Stimulated activated CD4-positive, alpha-beta T cell treated with anti-CD3 and anti-CD28 coated beads, Interleukin-15, amount 100 ng/mL, for 48 hours (primary cell): ENCODE measurements around the gene LIN7B.
"Not testable (repeated sequence)": the region's sequence is repeated elsewhere in the genome, so short reads cannot be mapped to it uniquely, and the experiment has no call there.

ENCODE experiments used
- DNase-seq, 2 donors: peaks; one replicate each; pipeline ENCODE4 v3.0.0-alpha.2; 2020; ENCODE audit warnings: low read depth in 2 of 2

The LIN7B gene

GRCh38 chr19:49142866-49143335 lies 28.7 kb downstream of the LIN7B start:
- peak; percentile 63 to 75 for DNase-seq

DNA sequence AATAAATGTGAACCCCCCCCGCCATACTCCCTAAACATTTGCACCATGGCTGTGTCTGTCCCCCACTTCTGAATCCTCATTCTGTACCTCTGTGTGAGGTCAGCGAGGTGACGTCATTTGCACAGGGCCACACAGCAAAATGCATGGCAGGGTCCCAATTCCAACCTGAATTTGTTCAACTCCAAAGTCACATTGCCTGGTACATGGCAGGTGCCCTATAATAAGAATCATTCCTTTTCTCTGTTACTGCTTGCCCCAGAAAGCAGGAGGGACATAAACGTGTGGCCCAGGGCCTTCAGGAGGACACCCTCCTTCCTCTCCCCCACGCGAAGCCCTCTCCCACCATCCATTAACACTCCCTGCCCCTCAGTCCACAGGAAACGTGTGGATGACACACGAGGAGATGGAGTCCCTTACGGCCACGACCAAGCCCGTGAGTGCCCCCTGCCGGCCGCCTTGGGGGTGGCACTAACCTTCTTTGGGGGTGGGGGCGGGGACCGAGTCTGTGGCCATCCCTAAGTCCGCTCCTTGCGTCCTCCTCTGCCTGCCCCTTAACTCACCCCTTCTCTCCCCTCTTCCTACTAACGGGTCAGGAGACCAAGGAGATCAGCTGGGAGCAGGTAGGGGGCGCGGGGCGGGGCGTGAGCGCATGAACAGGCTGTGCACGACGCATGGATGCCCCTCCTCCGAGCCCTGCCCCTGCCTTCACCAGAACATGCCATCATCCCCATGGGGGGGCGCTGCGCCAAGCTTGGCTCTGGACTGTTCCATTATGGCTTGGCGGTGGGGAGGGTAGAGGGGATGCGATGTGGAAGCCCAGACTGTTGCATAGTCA lies 31.6 kb downstream of the LIN7B start:
- DNase-seq, result peak; percentile 71 to 74

GRCh38 chr19:49146408-49146770 lies 32.2 kb downstream of the LIN7B start:
- not testable (repeated sequence) for DNase-seq

GRCh38 chr19:49148044-49148682 lies 34.0 kb downstream of the LIN7B start:
- no peak for DNase-seq

DNA sequence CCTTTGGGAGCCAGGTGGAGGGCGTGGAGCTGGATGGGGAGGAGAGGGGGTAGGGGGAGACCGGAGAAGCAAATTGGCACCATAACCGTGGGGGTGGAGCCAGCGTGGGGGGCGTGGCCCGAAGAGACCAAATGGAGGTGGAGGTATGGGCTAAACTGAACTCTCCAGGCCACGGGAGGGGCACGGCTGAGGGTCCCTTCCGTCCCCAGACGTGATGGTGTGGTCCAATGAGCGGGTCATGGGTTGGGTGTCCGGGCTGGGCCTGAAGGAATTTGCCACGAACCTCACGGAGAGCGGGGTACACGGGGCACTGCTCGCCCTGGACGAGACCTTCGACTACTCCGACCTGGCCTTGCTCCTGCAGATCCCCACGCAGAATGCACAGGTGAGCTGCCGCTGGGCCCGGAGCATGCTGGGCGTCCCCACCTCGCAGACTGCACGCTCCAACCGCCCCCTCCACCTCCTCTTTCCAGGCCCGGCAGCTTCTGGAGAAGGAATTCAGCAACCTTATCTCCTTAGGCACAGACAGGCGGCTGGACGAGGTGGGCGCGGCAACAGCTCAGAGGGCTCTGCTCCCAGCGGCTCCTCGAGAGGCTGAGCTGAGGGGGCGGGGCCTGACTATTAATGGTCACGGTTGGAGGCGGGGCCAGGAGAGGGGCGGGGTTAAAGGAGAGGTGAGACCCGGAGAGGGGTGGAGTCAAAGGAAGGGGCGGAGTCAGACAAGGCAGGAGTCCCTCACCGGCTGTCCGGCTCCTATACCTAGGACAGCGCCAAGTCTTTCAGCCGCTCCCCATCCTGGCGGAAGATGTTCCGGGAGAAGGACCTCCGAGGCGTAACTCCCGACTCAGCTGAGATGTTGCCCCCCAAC lies 34.8 kb downstream of the LIN7B start:
- peak; percentile 74 to 86 for DNase-seq

DNA sequence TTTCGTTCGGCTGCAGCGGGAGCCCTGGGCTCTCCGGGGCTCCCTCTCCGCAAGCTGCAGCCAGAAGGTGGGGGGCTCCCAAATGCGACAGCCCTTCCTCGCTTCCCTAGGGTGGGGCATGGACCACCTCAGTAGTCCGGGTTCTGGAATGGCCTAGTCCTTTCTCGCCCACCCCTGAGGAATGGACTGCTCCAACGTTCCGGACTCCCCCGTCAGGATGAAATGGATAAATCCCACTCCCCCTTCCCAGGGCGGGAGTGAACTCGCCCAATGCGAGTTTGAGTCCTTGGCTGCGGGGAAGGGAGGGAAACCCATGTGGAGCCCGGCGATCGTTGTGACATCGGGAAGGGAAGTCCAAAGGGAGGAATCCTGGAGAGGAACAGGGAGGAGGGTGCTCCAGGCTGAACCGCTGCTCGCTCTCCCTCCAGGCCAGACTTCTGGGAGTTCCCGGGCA lies 35.5 kb downstream of the LIN7B start:
- DNase-seq, result no peak

GRCh38 chr19:49150106-49150943 lies 36.2 kb downstream of the LIN7B start:
- DNase-seq, result peak in 1 of 2 donors; percentile 18

DNA sequence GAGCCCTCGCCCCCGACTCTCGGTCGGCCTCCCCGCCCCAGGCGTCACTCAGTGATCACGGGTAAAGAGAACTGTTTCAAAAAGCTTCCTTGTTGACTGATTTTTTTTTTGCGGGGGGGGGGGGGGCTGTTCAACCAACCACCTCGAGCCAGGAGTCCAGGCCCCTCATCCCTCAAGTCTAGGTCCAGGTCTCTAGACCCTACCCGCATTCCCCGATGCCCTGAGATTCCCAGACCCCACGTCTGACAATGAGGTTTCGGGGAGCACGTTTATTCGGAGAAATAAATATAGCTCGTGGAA lies 36.7 kb downstream of the LIN7B start:
- no peak for DNase-seq

DNA sequence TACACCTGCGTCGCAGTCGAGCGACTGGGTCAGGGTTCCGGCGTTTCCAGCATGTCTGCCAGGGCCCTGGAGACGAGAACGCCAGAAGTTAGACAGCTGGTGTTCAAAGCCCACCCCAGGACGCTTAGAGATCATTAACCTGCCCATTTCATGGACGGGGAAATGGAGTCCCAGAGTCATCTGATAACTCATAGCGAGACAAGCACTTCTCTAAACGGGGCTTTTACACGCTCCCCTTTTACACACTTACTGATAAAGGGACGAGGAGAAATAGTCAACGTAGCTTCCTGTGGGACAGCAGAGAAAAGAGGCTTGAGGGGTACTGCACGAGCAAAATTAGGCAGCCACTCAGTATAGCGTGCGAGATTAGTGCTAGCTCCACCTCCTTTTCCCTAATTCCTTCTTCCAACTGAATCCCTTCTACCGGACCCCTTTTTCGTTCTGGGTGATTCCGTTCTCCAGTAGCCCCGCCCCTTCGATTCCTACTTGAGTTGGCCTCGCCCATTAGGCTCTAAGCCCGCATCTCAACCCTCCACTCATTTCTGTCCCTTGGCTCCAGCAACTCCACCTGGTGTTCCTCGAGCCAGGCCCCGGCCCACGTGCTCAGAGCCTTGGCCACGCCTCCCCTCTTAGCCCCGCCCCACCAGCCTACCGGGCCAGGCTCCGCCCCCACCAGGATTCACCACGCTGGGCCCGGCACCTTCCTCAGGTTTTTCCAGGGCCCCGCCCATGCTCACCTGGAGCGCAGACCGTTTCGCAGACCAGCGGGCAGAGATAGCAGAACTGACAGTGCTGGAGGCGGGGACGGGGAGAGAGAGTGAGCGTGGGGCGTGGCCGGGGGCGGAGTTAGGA lies 37.3 kb downstream of the LIN7B start:
- no peak for DNase-seq

DNA sequence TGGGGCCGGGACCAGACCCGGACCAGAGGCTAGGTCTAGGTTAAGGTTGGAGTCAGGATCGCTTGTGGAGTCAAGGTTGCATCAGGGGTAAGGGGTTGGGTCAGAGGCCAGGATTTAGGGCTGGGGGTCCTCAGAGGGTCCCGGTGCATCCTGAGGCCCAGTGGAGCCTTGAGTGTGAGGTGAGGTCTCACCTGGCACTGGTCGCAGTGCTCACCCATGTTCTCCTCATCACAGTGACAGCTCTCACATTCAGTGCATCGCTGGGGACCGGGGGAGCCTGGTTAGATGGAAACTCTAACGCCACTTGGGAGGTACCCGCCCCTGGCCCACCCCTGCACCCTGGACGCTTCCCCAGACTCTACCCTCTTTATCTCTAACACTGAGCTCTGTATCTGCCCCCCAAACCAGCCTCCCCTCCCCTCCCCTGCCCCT lies 38.0 kb downstream of the LIN7B start:
- DNase-seq, result no peak

GRCh38 chr19:49153167-49153809 lies 39.1 kb downstream of the LIN7B start:
- DNase-seq, result no peak

DNA sequence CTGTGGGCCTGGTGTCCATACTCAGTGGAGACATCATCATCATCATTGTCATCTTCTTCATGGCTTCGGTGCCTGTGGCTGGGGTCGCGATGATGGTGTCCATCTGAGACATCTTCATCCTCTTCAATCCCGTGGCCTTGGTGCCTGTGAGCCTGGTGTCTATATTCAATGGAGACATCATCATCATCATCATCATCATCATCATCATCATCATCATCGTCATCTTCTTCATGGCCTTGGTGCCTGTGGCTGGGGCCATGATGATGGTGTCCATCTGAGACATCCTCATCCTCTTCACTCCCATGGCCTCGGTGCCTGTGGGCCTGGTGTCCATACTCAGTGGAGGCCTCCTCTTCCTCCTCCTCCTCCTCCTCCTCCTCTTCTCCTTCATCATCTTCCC lies 40.1 kb downstream of the LIN7B start:
- DNase-seq, result no peak

GRCh38 chr19:49155005-49155819 lies 41.0 kb downstream of the LIN7B start, which contains the start of gene HRC:
Gene HRC, minus strand, starts transcription at chr19:49155396. Its CDS starts 159 bp downstream, at chr19:49155237.
- DNase-seq, result no peak

DNA sequence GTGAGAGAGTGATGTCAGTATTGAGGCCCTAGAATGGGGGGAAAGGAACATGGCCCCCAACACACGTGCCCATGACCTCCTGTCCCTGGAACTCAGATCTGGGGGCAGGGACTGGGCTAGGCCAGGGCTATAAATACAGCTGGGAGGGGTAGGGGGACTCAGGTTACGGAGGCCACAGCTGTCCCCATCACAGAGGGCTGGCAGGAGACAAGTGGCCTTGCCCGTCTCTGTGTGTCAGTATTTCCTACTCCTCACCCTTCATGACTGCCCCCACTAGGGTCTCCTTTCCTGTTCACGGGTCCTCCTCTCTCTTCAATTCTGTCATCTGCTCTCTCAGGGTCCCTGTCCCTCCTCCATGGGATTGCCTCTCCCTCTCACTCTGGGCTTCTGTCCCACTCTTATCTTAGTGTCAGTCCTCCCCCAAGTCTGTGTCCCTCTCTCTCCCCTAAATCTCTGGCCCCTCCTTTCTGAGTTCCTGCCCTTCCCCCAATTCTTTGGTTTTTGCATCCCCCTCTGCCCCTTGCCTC lies 41.7 kb downstream of the LIN7B start:
- DNase-seq, result no peak

- DNase-seq, result peak in 1 of 2 donors; percentile 51
These were observed 43.5 kb downstream of the LIN7B start, which contains the start of gene TRPM4 for GRCh38 chr19:49157445-49158224. Gene TRPM4, plus strand, starts transcription at chr19:49157792. Its CDS starts 75 bp downstream, at chr19:49157867.

DNA sequence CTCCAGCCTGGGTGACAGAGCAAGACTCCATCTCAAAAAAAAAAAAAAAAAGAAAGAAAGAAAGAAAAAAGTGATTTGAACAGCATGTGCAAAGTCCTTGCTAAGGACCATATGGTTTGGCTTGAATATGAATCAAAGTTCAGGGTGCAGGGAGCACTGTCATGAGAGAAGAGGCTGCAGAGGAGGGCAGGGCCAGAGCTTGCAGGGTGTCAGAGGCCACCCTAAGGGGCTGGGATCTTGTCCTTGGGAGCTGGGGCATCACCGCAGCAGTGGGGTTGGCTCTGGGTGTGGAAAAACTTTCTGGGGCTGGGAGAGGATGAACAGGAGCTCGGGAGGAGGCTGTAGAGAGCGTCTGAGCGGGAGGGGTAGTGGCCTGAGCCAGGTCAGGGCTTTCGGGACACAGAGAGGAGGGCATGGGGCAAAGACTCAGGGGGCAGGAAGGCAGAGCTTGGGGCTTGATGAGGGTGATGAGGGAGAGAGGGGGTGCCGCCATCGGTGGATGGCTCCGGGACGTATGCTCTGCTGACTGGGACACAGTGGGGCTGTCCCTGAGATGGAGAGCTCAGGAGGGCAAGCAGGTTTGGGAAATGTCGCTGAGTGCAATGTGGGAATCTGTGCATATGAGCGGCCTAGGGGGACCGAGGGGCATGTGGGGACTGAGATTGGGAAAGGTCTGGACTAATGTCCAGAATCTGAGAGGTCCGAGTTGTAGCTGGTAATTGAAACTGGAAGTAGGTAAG lies 46.5 kb downstream of the LIN7B start:
- no peak for DNase-seq

DNA sequence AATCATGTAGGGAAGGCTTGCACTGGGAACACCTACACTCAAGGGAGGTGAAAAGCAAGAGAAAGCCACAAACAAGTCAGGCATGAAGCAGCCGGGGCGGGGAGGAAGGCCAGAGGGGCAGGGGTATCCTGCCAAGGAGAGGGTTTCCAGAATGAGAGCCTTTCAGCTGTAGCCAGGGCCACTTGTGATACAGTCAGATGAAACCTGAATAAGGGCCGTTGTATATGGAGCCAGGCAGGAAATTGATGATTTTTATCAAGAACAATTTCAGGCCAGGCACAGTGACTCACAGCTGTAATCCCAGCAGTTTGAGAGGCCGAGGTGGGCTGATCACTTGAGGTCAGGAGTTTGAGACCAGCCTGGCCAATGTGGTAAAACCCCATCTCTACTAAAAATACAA lies 47.8 kb downstream of the LIN7B start:
- DNase-seq, result no peak
